K562 (cell line): ENCODE data around the gene ATF7IP. TPM values are rescaled to one million over a fixed set of nuclear protein-coding genes. Genes with fewer than 3 reads are reported as not detected.

Source experiments
- CREM ChIP-seq: IDR thresholded peaks from 2 replicates; pipeline ENCODE4 v1.6.1; 2014; ENCODE audit warnings: antibody characterized with exemption, low read depth
- E2F3 ChIP-seq: fragments of 250-450 bp; sonication (Bioruptor Pico); IDR thresholded peaks from 2 replicates; pipeline ENCODE4 v1.4.0; 2020; ENCODE audit warnings: mild to moderate bottlenecking
- HNRNPUL1 ChIP-seq: fragments of 200-400 bp; formaldehyde crosslinking; IDR thresholded peaks from 2 replicates; pipeline ENCODE4 v1.6.1; 2017; ENCODE audit warnings: low read length
- MGA ChIP-seq: fragments of 450-650 bp; IDR thresholded peaks from 2 replicates; pipeline ENCODE4 v1.6.1; 2016; ENCODE audit warnings: mild to moderate bottlenecking, moderate library complexity
- MYBL2 ChIP-seq, 2 experiments: fragments of 450-650 bp in 1 of 2; sonication (generic) in 1 of 2; formaldehyde crosslinking in 1 of 2; IDR thresholded peaks; 2 replicates each; pipeline versions ENCODE4 v1.6.1 to v1.8.1; 2017 to 2022; ENCODE audit warnings: borderline replicate concordance in 1 of 2, inconsistent platforms in 1 of 2, low read depth in 1 of 2, mild to moderate bottlenecking in 1 of 2, missing genetic modification reagents in 1 of 2, moderate library complexity in 1 of 2
- POLR2H ChIP-seq: IDR thresholded peaks from 2 replicates; pipeline ENCODE4 v1.6.1; 2016; ENCODE audit warnings: missing genetic modification characterization, low read depth, mild to moderate bottlenecking, control low read depth, missing compliant biosample characterization, moderate library complexity
- RBM34 ChIP-seq: fragments of 200-400 bp; formaldehyde crosslinking; IDR thresholded peaks from 2 replicates; pipeline ENCODE4 v1.6.1; 2018; ENCODE audit warnings: low read length, borderline replicate concordance; ENCODE audit not compliant: insufficient read depth
- TOE1 ChIP-seq, 2 experiments: fragments of 450-650 bp in 1 of 2; sonication (generic) in 1 of 2; formaldehyde crosslinking in 1 of 2; IDR thresholded peaks; 2 replicates each; pipeline versions ENCODE4 v1.7.1 to v1.8.0; 2016 to 2022; ENCODE audit warnings: borderline replicate concordance in 2 of 2, mild to moderate bottlenecking in 2 of 2, antibody characterized with exemption in 1 of 2, inconsistent platforms in 1 of 2, low read depth in 1 of 2, missing genetic modification reagents in 1 of 2, moderate library complexity in 1 of 2
- ZBTB11 ChIP-seq, 3 experiments: fragments of 200-800 bp in 1 of 3; fragments of 250-450 bp in 1 of 3; fragments of 450-650 bp in 1 of 3; sonication (Bioruptor Pico) in 1 of 3; sonication (Bioruptor generic) in 1 of 3; formaldehyde crosslinking in 1 of 3; IDR thresholded peaks; 2 replicates each; pipeline versions ENCODE4 v1.6.1 to v1.8.0; 2016 to 2022; ENCODE audit warnings: mild to moderate bottlenecking in 2 of 3, missing genetic modification characterization in 2 of 3, missing compliant biosample characterization in 1 of 3, moderate library complexity in 1 of 3
- polyA plus RNA-seq, 8 experiments: library from polyadenylated mRNA; depleted of rRNA in 4 of 8; stranded (reverse) in 5 of 8; unstranded in 3 of 8; fragments of >200 nt; fragmentation: Nextera tagmentation in 2 of 8; fragmentation: Illumina TruSeq in 1 of 8; extraction: Ambion mirVana in 2 of 8; extraction: Trizol in 1 of 8; gene quantifications; 2 replicates each; pipeline versions ENCODE4 v1.2.1 to v1.2.3, GENCODE V29; 2011 to 2014; ENCODE audit warnings: inconsistent platforms in 1 of 8, missing spikeins in 1 of 8
- total RNA-seq, 7 experiments: library from RNA; depleted of rRNA in 6 of 7; stranded (reverse); fragments of >200 nt in 6 of 7; fragmentation: Illumina TruSeq in 2 of 7; extraction: Trizol in 2 of 7; gene quantifications; 2 replicates each; pipeline versions ENCODE4 v1.2.1 to v1.2.3, GENCODE V29; 2011 to 2021; ENCODE audit warnings: low replicate concordance in 1 of 7

Gene ATF7IP
- total and polyA plus RNA-seq, 9 of the 15 experiments (the other 6 are each of a cell fraction or from before 2014, with no cell fraction given), result 2.8 to 27.1 (median 11.0) TPM

- TF ChIP-seq RBM34, result no peak
- TF ChIP-seq TOE1 (IDR thresholded peaks at IDR 0.05; ENCODE audit: borderline replicate concordance), result peak; percentile 88
- no peak for TF ChIP-seq TOE1 (CRISPR knock-in tag; IDR thresholded peaks at IDR 0.05; ENCODE audit: borderline replicate concordance, low read depth)
- TF ChIP-seq MYBL2 (IDR thresholded peaks at IDR 0.05; ENCODE audit: low read depth), result peak; percentile 96
- peak; percentile 83; the same call in 1 of the 2 replicates for TF ChIP-seq MYBL2 (CRISPR knock-in tag; IDR thresholded peaks at IDR 0.05; ENCODE audit: borderline replicate concordance)
- TF ChIP-seq POLR2H (tag), result peak; percentile 58
- peak; percentile 21; the same call in 1 of the 2 replicates for TF ChIP-seq CREM
- 0 out of 2 replicates have a peak, but pooled peaks have one; percentile 55 for TF ChIP-seq E2F3
- no peak for TF ChIP-seq HNRNPUL1
- 0 out of 6 replicates have a peak, but pooled peaks of 1 of the 3 experiments have one; percentile 17 for TF ChIP-seq ZBTB11 (CRISPR knock-in tag; IDR thresholded peaks at IDR 0.05)
- TF ChIP-seq MGA, result peak; percentile 64
These were observed at the start of gene ATF7IP (continued) for GRCh38 chr12:14365294-14366208.
